ENCODE data around the gene CA14.
"Not testable (repeated sequence)": the region's sequence is repeated elsewhere in the genome, so short reads cannot be mapped to it uniquely, and the experiment has no call there.

Gene CA14

DNA sequence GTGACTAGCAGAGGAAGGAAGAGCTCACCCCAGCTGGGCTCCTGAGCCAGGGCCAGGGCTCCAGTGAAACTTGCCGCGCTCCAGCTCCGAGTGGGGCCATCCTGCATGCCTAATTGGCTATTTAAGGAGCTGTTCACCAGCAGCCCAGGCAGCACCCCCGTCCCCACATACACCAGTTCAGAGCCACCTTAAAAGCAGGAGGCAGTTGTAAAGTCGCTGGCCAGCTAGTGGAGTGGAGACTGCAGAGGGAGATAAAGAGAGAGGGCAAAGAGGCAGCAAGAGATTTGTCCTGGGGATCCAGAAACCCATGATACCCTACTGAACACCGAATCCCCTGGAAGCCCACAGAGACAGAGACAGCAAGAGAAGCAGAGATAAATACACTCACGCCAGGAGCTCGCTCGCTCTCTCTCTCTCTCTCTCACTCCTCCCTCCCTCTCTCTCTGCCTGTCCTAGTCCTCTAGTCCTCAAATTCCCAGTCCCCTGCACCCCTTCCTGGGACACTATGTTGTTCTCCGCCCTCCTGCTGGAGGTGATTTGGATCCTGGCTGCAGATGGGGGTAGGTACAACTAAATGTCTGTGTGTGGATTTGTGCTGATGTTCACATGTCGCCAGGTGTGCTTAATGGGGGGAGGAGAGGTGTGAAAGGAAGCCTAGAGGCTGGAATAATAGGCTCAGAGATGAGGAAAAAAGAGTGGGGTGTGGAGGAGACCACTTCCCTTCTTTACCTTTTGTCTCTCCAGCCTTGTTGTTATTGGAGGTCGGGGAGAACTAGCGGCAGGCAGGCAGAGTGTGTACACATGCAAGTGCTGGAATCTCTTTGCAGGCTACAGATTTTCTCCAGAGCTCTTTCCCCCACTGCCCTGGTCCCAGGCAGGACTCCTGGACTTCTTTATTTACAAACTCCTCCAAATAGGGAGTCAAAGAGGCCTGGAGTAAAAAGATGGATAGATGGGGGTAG lies at the start of gene CA14:
Gene CA14 (plus strand): TSS at position 151 of the 962 bp plus-strand sequence. CDS start 355 bp downstream, at position 506.
- DNase-seq (ENCODE audit: low read depth, low spot score), result no peak

DNA sequence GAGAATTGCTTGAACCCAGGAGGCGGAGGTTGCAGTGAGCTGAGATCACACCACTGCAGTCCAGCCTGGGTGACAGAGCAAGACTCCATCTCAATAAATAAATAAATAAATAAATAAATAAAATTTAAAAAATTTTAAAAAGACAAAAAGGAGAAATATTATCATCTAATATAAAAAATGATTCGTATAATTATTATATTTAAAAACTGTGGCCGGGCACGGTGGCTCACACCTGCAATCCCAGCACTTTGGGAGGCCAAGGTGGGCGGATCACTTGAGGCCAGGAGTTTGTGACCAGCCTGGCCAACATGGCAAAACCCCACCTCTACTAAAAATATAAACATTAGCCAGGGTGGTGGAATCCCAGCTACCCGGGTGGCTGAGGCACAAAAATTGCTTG lies 49.1 kb upstream of the CA14 start:
- DNase-seq (ENCODE audit: low read depth, low spot score), result not testable (repeated sequence)

DNA sequence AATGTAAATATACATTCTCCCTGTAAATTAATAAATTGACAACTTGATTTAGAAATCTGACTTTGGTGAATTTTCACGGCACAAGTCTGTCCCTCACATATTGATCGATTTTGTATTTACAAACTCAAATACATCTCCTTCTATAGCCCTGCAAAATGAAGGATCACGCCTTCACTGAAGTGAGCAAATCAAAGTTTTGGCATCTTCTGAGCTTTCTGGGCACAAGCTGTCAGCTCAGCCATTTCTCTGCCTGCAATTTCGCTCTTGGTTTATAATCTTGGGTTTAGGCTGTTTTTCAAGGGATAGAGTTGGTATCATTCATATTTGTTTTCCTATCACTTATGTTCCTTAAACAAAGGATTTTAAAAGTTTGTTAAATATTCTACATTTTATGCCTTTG lies 47.5 kb upstream of the CA14 start:
- DNase-seq (ENCODE audit: low read depth, low spot score), result no peak

DNA sequence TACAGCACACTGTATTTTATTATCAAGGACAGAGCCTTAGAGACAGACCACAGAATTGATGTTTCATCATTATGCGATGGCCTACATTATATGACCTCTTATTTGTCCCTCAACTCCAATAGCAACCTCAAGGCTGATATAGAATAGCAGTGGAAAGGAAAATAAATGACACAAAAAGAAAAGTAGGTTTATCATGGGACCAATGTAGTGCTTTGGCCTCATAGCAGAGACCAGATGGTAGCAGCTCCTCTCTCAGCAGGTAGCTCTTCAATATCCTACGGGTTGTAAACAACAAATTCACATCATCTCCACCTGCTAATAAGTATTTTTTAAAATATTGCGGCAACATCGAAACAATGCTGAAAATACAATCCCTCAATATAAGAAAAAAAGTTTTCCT lies 46.9 kb upstream of the CA14 start:
- DNase-seq (ENCODE audit: low read depth, low spot score), result no peak

DNA sequence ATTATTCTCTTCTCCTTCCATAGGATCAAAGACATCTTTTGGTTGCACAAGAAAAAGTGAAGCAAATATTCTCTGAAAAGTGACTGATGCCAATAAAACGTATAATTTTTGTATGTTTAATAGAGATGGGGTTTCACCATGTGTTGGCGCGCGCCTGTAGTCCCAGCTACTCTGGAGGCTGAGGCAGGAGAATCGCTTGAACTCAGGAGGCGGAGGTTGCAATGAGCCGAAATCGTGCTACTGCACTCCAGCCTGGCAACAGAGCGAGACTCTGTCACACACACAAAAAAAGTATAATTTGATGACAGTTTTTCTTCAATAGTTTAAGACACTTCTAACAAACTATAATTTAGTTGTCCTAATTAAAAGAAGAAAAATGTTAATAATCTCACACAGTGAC lies 45.5 kb upstream of the CA14 start:
- DNase-seq (ENCODE audit: low read depth, low spot score), result no peak

DNA sequence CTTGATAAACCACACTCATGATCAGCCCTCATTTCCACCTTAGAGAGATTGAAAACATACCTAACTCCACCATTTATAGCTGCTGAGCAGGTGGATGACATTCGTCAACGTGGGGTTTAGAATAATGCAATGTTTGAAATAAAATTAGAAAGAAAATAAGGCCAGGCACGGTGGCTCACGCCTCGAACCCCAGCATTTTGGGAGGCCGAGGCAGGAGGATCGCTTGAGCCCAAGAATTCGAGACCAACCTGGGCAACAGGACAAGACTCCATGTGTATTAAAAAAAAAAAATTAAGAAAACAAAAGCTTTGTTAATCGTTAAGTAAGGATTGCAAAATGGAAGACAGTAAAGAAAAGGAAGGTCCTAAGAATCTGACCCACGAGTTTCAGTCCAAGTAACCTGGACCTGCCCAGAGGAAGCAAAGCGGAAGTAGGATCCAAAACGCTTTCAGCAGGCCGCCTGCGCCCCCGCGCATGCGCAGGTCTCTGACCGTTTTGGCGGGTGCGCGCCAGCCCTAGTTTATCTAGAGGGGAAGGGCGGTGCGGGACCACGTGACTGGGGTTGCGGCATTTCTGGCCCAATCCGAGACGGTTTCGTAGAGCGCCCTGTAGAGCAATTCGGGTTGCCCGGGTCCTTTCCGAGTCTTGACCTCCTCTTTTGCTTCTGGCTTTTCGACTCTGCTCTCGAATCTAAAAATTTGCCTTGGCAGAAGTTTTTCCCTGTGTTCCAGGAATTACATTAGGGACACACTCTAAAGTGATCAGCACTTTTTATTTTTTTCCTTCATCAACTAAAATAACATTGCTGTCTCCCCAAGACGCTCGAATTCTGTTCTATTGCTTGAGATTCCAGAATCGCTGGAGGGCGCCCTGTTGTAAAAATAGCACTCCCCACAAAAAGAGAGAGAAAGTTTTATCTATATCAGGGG lies 44.1 kb upstream of the CA14 start:
- DNase-seq (ENCODE audit: low read depth, low spot score), result peak; percentile 81

DNA sequence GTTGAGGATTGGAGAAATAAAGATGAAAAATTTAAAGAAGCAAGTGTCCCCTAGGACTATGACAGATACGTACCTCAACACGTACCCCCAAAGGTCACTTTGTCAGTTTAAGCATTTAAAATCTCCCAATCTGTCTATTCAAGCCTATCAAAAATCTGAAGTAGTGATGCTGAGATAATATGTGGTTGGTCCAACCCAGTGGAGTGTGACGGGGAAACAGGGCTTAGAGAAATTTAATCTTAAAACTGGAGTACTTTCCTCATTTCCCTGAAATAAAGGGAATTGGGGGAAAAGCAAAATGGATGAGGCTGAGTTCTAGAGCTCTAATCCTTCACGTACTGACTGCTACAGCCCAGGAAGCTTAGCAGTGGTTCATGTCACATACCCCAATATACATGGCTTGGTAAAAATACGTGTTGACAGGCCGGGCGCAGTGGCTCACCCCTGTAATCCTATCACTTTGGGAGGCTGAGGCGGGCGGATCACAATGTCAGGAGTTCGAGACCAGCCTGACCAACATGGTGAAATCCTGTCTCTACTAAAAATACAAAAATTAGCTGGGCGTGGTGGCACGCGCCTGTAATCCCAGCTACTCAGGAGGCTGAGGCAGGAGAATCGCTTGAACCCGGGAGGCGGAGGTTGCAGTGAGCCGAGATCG lies 43.3 kb upstream of the CA14 start:
- DNase-seq (ENCODE audit: low read depth, low spot score), result not testable (repeated sequence)

DNA sequence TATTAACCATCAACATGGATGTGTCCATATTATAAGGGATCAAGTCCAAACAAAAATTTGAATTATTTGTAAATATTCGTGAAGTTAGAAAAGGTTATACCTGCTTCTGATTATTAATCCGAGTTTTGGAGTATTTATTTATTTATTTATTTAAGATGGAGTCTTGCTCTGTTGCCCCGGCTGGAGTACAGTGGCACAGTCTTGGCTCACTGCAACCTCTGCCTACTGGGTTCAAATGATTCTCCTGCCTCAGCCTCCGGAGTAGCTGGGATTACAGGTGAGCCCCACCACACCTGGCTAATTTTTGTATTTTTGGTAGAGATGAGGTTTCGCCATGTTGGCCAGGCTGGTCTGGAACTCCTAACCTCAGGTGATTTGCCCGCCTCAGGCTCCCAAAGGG lies 41.7 kb upstream of the CA14 start:
- not testable (repeated sequence) for DNase-seq (ENCODE audit: low read depth, low spot score)

DNA sequence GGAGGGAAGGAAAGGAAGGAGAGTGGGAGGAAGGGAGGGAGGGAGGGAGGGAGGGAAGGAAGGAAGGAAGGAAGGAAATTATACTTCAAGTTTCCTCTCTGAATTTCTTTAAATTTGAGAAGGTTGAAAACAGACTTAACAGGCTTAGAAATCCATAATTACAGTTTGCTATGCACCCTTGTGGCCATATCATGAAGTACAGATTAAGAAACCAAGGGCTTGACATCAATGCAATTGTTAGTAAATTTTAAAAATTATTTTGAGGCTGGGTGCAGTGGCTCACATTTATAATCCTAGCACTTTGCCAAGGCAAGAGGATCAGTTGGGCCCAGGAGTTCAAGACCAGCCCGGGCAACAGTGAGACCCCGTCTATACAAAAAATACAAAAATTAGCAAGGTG lies 36.0 kb upstream of the CA14 start:
- DNase-seq (ENCODE audit: low read depth, low spot score), result no peak

DNA sequence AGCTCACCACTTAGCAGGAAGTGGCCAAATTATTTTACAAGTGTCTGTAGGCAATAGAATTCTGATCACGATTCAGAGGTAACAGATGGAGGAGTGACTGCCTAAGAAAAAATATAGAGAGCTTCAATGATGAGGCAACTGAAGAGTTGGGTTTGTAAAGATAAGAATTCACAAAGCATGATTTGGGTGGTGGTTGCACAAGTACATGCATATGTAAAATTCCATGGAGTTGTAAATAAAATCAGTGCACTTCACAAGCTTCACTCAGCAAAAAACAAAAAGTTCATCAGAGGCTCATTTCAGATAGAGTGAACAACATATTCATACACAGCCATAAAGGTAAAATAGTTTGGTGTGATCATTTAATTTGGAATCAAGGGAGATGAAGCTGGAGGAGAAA lies 32.6 kb upstream of the CA14 start:
- no peak for DNase-seq (ENCODE audit: low read depth, low spot score)

DNA sequence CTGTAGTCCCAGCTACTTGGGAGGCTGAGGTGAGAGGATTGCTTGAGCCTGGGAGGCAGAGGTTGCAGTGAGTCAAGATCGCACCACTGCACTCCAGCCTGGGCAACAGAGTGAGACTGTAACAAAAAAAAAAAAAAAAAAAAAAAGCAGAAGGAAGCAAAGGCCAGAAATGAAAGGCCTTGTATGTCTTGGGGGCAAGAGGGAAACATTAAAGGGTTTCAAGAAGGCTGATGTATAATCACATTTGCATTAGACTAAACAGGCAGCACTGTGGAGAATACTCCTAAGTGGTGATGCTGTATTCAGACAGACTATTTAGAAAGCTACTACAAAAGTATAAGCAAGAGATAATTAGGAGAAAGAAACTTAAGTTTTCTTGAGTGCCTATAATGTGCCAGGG lies 32.0 kb upstream of the CA14 start:
- DNase-seq (ENCODE audit: low read depth, low spot score), result no peak

DNA sequence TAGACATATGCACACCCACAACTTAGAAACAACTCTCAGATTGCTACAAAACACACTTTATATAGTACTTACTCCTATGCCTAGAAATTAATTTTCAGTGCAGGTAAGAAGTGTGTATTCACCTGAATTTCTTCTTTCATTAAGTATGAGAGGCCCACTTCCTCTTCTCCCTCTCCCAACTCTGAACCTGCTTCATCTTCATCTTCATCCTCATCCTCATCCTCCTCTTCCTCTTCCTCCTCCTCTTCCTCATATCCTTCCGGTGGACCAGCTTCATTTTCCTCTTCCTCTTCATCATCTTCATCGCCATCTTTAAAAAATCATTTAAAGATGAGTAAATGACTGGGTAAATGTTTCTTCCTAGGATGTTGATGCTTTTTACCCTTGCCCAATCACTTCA lies 31.1 kb upstream of the CA14 start:
- no peak for DNase-seq (ENCODE audit: low read depth, low spot score)

DNA sequence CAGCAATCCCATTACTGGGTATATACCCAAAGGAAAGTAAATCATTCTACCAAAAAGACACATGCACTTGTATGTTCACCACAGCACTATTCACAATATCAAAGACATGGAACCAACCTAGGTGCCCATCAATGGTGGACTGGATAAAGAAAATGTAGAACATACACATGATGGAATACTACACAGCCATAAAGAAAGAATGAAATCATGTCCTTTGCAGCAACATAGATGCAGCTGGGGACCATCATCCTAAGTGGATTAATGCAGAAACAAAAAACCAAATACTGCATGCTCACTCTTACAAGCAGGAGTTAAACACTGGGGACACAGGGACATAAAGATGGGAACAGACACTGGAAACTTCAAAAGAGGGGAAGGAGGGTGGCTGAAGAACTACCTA lies 30.3 kb upstream of the CA14 start:
- DNase-seq (ENCODE audit: low read depth, low spot score), result no peak

DNA sequence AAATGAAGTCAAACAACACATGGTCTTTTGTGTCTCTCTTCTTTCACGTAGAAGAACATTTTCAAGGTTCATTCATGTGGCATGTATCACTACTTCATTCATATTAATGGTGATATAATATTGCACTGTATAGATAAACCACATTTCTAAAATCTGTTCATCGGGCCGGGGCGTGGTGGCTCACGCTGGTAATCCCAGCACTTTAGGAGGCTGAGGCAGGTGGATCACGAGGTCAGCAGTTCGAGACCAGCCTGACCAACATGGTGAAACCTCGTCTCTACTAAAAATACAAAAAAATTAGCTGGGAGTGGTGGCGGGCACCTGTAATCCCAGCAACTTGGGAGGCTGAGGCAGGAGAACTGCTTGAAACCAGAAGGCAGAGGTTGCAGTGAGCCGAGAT lies 29.3 kb upstream of the CA14 start:
- DNase-seq (ENCODE audit: low read depth, low spot score), result not testable (repeated sequence)

DNA sequence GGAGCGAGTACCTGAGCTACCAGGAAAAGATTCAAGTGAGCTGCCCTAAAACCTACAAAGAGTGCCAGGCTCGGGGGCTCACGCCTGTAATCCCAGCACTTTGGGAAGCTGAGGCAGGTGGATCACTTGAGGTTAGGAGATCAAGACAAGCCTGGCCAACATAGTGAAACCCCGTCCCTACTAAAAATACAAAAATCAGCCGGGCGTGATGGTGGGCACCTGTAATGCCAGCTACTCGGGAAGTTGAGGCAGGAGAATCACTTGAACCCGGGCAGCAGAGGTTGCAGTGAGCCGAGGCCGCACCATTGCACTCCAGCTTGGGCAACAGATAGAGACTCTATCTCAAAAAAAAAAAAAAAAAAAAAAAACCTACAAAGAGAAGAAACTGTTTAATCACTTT lies 24.7 kb upstream of the CA14 start:
- DNase-seq (ENCODE audit: low read depth, low spot score), result not testable (repeated sequence)

DNA sequence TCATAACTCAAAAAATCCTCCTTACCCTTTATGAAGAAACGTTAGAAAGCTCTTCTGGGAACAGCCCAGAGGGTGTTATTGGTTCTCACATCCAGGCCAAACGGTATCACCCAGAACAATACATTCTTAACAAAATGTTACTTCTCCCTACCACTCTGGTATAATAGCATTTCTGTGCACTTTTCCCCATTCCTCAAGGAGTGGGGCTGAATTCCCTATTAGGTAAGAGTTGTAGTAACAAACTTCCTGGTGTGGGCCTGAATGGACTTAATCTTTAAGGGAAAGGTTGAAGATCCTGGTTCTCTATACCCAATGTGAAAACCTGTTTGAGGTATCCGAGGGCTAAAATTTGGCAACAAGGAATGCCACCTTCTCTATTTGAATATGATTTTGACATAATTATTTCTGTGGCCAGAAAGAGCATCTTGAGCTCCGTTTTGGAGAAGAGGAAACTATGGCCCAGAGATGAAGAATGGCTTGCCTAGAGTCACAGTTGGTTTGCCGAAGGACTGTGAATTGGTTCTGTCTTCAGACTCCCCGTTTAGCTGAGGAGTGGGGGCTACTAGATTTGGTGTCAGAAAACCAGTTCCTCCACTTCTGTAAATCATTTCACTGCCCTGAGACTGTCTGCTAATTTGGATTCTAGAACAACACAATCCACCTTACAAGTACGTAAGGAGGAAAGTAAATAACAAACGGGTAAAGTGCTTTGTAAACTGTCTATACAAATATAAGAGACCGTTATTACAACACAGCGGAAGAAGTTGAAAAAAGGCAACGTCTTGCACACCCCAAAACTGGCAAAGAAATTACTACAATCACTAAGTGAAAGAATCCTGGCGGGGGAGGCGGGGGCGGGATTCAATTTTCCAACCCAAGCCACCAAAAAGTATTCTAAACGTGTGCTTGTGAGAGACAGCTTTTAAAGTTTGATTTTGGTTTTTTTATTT lies 23.9 kb upstream of the CA14 start:
- DNase-seq (ENCODE audit: low read depth, low spot score), result no peak

DNA sequence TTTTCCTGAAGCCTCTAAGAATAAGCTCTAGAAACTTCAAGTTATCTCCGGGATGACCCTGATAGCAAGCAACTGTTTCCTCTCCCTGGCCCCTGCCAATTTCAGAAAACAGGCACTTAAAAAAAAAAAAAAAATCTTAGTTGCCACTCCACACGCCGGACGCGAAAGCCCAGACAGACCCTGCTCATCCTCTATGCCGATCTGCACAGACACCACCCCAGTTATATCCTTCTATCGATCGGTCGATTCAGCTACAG lies 23.3 kb upstream of the CA14 start:
- DNase-seq (ENCODE audit: low read depth, low spot score), result no peak

DNA sequence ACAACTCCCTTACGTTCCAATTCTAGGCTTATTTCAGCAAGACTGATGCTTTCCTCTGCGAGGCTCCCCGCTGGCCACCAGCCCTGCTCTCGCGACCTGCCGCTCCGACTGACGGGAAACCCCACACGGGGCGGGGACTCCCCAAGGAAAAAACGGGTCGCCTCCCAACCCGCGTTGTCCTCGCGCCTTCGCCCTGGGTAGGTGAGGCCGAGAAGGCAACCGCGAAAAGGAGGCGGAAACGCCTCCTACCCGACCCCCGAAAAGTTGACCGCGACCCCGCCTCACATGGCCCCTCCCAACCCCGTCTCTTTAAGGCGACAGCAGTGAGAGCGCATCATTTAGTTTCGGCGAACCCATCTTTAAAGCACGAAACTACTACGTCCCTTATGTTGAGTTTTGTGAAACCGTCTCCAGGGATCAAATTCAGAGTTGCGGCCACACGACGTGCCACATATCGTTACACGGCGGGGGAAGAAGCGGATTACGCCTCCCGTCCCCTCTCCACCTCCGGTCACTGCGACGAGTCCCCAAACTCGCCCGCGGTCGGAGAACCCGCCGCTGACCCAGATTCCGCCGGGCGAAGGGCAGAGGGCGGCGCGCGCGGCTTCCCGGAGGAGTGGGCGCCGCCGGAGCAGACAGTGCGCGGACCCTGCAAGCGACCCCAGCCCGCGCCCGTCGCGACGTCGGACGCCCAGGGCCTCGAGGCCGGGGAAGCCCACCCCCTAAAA lies 22.8 kb upstream of the CA14 start:
- no peak for DNase-seq (ENCODE audit: low read depth, low spot score)

DNA sequence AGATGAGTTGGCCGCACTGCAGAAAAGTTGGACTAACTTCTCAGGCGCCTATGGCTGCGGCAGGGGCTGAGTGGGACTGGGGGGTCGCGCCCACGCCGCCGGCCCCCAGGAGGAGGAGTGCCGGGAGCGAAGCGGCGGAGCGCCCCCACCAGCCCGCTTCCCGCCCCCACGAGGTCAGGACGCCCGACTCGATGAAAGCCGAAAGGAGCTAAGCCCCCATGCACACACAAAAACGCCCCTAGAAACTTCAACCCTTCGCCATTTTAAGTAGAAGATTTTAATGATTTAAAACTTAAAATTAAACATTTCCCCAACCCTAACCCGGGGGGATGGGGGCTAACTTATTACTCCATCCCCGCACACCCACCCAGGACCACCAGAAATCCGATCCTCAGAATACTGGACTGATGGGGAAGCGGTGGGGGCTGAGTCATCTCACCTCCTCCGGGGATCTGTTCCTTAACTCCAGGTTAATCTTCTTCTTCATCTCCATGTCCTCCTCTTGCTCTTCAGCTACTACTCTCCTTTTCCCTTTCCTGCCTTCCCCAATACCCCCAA lies 22.2 kb upstream of the CA14 start:
- DNase-seq (ENCODE audit: low read depth, low spot score), result no peak

All from smooth muscle cell of the brain vasculature (primary cell).